NCI-H1092 (cell line): Measurements from ENCODE around the gene BACH2.

Source experiments
- DNase-seq: peaks from one replicate; lab custom pipeline; 2025; lab: John Stamatoyannopoulos, UW

The BACH2 gene

GRCh38 chr6:90025523-90026061, 271.1 kb downstream of the BACH2 start:
- DNase-seq, result no peak

- DNase-seq, result no peak
Measured at GRCh38 chr6:90024633-90025032, 272.0 kb downstream of the BACH2 start.

- DNase-seq, result peak; percentile 44
Measured at GRCh38 chr6:90021711-90022110, 274.9 kb downstream of the BACH2 start.

GRCh38 chr6:90020746-90021145, 275.9 kb downstream of the BACH2 start:
- DNase-seq, result no peak

DNA sequence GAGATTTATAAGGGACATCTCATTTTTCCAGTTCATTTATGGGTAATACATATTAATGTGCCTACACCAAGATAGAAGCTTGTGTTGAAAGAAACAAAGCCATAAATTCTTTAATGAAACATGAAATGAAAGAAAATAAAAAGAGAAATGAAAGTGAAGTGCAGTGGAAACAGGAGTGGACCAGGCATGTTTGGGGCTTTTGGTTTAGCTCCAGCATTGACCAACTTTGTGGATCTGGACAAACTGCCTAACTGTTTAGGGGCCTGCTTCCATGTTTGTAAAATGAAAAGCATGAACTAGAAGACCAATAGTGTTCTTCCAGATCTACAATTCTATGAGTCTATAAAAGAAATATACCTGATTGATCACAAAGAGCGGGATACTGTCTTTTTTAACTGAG, 277.4 kb downstream of the BACH2 start:
- DNase-seq, result no peak

- no peak for DNase-seq
Measured at GRCh38 chr6:90015883-90016282, 280.8 kb downstream of the BACH2 start.

DNA sequence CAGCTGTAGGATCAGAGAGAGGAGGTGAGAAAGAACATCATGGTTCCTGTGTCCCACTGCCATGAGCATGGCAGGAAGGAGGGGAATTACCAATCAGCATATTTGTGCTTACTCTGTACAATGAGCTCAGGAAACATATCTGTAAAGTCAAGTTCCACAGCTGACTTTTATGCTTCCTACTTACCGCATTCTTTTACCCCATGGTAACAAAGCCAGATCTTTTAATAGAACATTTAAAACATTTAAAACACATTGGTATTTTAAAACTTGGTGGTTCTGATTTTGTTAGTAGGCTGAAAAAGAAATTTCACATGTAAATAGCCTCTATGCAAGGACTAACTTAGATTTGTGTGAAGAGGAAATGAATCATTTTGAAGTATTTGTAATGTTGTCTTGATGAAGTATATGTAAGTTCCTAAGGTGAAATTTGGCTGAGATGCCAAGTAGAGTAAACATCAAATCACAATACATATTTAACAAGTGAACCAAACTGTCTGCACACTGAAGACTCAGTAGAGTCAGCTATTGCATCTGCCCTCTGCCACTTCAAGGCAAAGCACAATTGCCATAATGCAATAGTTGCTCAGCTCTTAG, 287.6 kb downstream of the BACH2 start:
- no peak for DNase-seq

- DNase-seq, result no peak
Measured at GRCh38 chr6:90008189-90008907, 288.3 kb downstream of the BACH2 start.

DNA sequence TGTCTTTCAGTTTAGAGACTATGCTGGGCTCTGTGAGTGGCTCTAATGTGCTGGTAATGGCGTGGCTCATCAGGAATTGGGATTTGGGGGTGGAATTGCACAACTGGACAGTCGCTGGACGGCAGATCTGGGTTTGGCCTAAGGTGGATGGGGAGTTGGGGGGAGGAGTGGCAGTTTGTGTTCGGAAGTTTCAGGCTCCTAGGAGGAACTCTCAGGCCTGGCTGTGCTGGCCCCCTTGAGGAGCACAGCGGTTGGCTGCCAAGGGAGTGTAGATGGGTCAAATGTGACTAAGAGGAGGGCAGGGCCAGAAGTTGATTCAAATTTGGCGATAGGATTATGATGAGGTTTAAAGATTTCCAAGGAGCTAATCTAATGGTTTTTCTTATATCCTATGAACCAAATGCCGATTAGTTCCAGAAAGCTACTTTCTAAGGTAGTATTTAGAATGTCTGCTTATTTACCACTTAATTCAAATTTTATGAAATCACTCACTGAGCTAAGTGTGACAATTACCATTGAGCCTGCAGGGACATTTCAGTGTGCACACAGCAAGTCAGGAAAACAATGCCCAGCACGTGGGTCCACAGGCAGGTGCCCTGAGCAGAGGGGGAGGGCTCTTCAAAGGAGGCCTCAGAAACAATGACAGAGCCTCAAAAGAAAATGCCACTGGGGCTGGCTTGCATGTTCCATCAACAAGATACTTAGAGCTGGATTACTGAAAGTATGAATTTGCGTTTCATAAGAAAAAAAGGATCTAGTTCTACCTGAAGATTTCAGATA, 291.4 kb downstream of the BACH2 start:
- DNase-seq, result no peak

- DNase-seq, result no peak
Measured at GRCh38 chr6:90004511-90004910, 292.1 kb downstream of the BACH2 start.

DNA sequence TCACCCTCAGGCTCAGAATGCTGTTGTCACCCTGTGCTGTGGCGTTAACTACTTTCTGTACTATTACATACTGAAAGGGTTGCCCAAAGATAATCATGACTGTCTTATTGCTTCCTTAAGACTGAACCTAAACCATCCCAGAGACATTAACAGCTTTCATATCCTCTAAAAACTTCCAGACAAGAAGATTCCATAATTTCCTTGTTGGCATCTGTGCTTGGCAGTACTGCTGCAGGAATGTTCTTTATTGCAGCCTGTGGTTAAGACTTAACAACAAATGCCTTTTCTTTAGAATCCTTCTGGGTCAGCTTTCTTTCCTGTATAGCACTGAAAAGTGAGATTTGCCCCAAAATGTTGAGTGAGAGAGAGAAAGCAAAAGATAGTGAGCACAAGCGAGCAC, 292.7 kb downstream of the BACH2 start:
- DNase-seq, result no peak

GRCh38 chr6:90003069-90003795, 293.4 kb downstream of the BACH2 start:
- no peak for DNase-seq

GRCh38 chr6:90000864-90001731, 295.5 kb downstream of the BACH2 start:
- DNase-seq, result no peak

- DNase-seq, result no peak
Measured at GRCh38 chr6:89999945-90000825, 296.5 kb downstream of the BACH2 start.

DNA sequence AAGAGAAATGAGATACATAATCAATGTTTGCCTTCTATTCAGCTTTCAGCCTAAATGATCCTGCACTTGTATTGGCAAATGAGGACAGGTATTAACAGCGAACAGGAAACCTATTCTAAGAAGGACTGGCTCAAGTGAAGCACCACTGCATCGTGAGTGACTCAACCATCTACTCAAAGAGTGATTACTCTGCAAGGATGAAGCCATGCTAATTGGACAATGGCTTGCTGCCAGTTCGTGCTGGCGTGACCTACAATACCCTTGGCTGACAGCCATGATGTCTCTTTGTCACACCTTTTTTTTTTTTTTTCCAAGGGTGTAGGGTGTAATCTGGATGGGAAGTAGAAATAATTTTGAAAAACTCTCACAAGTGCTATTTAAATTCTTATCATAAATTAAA, 297.5 kb downstream of the BACH2 start:
- DNase-seq, result peak; percentile 92

DNA sequence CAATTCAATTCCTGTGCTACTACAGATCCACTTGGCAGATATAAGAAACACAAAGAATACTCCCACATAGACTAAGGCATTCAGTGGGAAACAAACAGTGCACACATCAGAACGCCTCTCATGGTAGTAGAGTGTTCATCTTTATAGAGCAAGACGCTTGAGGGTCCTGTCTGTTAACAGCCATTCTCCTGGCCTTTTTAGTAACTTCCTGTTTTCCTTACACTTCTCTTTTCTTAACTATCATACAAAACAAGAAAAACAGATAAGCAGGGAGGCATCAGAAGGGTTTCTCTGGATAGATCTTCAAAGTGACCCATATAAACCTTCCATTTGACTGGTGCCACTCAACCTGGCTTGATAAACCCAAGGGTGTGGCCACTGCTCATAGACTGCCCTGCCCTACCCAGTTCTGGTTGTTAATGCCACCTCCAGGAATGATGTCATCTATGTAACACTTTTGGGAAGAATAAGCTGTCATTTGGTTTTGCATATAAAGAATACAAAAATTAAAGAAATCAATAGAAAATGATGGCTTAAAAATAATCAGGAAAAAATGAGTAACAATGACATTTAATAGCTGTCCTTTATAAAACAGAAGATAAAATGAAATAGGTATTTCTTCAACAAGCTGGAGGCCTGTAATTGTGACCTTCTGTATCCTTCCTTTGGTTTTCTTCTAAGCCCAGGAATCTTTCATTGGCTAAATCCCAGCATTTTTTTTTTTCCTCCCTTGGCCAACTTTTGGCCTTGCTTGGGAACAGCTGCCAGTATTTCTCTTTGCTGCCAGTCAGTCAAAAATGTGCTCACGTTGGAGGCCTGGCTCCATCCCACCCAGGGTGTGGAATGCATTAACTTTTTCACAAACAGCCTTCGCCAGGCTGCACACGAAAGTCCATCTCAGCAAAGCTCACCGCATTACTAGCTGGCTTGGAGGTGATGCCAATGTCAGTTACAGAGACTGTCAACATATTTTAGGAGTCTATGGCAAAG, 298.9 kb downstream of the BACH2 start:
- no peak for DNase-seq

DNA sequence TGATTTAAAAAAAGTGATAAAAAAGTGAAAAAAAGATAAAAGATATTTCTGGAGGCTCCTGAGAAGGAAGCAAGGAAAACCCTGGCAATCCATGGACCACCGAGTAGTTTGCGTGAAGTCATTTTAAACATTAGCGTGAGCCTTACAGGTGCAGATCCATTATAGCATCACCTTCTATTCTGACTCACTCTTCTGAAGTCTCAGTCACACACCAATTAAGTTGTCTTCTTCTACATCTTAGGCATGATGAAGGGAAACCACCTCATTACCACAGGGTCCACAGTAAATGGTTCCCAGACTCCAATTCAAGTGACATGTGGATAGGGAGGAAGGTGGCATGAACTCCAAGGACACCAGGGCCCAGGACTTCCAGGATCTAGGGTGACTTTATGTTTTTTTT, 303.2 kb downstream of the BACH2 start:
- no peak for DNase-seq

- DNase-seq, result no peak
Measured at GRCh38 chr6:89992818-89993217, 303.8 kb downstream of the BACH2 start.

- DNase-seq, result no peak
Measured at GRCh38 chr6:89989742-89990141, 306.9 kb downstream of the BACH2 start.
